GM20431 (cell line): ENCODE data around the gene TMEM121.

Source experiments
- in situ Hi-C: fragments of 300-500 bp; cut with MseI, MboI; formaldehyde crosslinking; loops from one replicate; pipeline ENCODE4 v1.15.0; 2020; ENCODE audit warnings: low sequenced_read_pairs; ENCODE audit not compliant: unreplicated experiment

The TMEM121 gene

GRCh38 chr14:105525326-105525725 lies 1.1 kb upstream of the TMEM121 start:
- in situ Hi-C loops = loop anchor here (25.0 kb wide), 3 partner anchors 137 to 612 kb away; no protein-coding TSS in a partner anchor

- in situ Hi-C loops = loop anchor here (25.0 kb wide), 3 partner anchors 135 to 610 kb away; no protein-coding TSS in a partner anchor
These were observed 495 bp downstream of the TMEM121 start for GRCh38 chr14:105526776-105527380.

DNA sequence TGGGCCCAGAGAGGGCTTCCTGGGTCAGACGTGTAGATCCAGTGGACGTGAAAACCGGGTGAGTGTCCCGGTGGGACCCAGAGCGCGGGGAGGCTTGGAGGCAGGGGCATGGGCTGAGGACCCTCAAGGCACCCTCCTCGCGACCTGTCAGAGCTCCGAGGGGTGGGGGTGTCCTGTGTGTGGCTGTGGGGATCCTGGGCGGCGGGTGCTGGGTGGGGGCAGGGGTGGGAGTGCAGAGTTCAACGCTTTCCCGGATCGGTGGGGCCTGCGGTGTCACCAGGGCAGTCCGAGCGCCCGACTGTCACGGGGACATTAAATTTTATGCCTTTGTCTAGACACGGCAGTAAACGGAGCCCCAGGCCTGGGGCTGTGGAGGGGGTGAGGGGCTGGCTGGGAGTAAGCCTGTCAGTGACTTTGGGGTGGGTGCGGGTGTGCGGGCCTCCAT lies 1.0 kb downstream of the TMEM121 start:
- in situ Hi-C loops = loop anchor here (25.0 kb wide), 3 partner anchors 135 to 610 kb away; no protein-coding TSS in a partner anchor

GRCh38 chr14:105527826-105528585 lies 1.6 kb downstream of the TMEM121 start:
- in situ Hi-C loops = loop anchor here (25.0 kb wide), 3 partner anchors 134 to 609 kb away; no protein-coding TSS in a partner anchor

GRCh38 chr14:105528586-105529318 lies 2.4 kb downstream of the TMEM121 start:
- in situ Hi-C loops = loop anchor here (25.0 kb wide), 3 partner anchors 134 to 609 kb away; no protein-coding TSS in a partner anchor

DNA sequence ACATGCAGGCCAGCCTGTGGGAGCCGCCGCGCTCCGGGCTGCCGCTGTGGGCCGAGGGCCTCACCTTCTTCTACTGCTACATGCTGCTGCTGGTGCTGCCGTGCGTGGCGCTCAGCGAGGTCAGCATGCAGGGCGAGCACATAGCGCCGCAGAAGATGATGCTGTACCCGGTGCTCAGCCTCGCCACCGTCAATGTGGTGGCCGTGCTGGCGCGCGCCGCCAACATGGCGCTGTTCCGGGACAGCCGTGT lies 2.9 kb downstream of the TMEM121 start:
- in situ Hi-C loops = loop anchor here (25.0 kb wide), 3 partner anchors 133 to 608 kb away; no protein-coding TSS in a partner anchor

- in situ Hi-C loops = loop anchor here (25.0 kb wide), 3 partner anchors 133 to 608 kb away; no protein-coding TSS in a partner anchor
These were observed 3.3 kb downstream of the TMEM121 start for GRCh38 chr14:105529569-105530284.

GRCh38 chr14:105530285-105531087 lies 4.1 kb downstream of the TMEM121 start:
- in situ Hi-C loops = loop anchor here (25.0 kb wide), 3 partner anchors 132 to 607 kb away; no protein-coding TSS in a partner anchor

GRCh38 chr14:105531088-105531893 lies 4.9 kb downstream of the TMEM121 start:
- in situ Hi-C loops = loop anchor here (25.0 kb wide), 3 partner anchors 131 to 606 kb away; no protein-coding TSS in a partner anchor

GRCh38 chr14:105531894-105532623 lies 5.7 kb downstream of the TMEM121 start:
- in situ Hi-C loops = loop anchor here (25.0 kb wide), 3 partner anchors 130 to 605 kb away; no protein-coding TSS in a partner anchor

DNA sequence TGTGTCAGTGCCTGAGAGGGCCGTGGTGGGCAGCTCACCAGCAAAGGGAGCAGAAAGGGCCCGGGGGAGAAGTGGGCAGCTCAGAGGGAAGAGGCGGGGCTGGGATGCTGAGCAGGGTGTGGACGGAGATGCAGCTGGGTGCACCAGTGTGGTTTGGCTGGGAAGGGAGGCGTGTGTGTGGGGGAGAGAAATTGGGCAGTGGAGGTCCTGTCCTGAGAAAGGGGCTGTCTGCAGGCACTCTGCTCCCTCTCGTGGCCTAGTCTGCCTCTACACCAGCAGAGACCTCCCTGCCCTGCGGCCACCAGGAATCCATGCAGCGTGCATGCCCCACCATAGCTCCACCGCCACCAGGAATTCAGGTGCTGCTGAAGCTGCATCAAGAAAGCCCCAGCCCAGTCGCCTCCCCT lies 6.4 kb downstream of the TMEM121 start:
- in situ Hi-C loops = loop anchor here (25.0 kb wide), 3 partner anchors 130 to 605 kb away; no protein-coding TSS in a partner anchor

- in situ Hi-C loops = loop anchor here (25.0 kb wide), 3 partner anchors 129 to 604 kb away; no protein-coding TSS in a partner anchor
These were observed 7.0 kb downstream of the TMEM121 start for GRCh38 chr14:105533391-105533790.

DNA sequence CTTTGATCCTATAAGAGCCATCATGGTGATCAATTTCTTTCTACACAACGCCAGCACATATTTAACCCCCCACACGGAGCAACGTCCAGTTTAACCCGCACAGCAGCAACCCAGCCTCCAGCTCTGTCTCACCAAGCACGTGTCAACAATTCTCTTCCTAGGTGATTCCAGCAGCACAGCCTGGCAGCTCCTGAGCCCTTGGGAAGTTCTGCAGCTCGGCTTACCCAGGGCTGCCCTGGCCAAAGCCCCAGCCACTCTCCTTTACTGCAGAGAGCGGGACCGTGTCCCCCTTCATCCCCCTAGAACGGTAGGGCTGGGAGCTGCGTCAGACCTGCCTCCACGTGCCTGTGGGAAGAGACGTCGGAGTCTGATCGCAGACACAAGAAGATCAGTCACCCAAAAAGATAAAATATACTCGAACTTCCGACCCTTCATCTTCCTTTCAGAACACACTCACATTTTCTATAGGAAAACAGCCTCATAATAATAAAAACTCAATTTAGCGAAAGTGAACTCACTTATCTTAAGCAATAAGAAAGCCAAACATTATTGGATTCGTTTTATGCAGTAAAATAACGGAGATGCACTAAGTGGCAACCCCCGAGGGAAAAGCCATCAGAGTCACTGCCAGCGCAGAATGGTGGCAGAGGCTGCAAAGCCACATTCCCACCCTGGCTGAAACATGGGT lies 7.6 kb downstream of the TMEM121 start:
- in situ Hi-C loops = loop anchor here (25.0 kb wide), 3 partner anchors 128 to 603 kb away; no protein-coding TSS in a partner anchor

DNA sequence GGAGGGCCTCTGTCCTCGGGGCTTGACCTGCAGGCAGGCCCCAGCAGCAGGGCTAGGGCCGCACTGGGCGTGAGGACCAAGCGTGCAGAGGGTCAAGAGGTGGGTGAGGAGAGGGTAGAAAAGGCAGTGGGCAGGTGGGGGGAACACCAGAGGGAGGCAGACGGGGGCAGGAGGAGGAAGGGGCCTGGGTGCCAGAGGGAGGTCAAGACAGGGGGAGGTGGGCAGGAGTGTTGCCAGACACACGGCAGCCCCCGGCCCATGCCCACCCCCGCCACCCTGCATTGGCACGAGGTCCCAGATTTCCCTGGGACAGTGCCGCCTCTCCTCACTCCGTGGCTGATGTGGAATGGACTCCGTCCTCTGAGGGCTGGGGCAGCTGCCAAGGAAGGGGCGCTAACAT lies 8.2 kb downstream of the TMEM121 start:
- in situ Hi-C loops = loop anchor here (25.0 kb wide), 3 partner anchors 128 to 603 kb away; no protein-coding TSS in a partner anchor

- in situ Hi-C loops = loop anchor here (25.0 kb wide), 3 partner anchors 126 to 601 kb away; no protein-coding TSS in a partner anchor
These were observed 9.7 kb downstream of the TMEM121 start for GRCh38 chr14:105536051-105536450.
